ENCODE measurements around the gene PRR36.

PRR36 gene

DNA sequence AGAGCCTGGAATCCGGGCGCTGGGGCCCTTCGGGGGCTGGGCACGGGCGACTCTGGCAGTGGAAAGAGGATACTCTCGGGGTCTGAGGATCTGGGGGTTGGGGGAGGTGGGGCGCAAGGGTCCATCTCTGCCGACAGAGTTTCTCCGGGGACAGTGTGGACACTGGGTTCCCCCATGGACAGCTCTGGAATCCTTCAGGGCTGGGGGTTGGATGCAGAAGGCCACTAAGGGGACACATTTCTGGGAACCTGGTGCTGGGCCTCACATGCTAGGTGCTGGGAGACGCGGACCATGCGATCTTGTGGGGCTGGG lies 42.7 kb upstream of the PRR36 start:
- DNase-seq: no peak
- CTCF ChIA-PET: no interaction called here
- Mint-ChIP-seq H3K4me3 (peak overlapping the region; percentile 70), H3K9me3 (no peaks in the 10 kb centered on the region), H3K4me1 (peaks cover 37% of the 10 kb centered on the region), H3K27ac (no peak overlapping the region), H3K36me3 (peaks cover 14% of the 10 kb centered on the region), H3K27me3 (peaks cover 66% of the 10 kb centered on the region)

DNA sequence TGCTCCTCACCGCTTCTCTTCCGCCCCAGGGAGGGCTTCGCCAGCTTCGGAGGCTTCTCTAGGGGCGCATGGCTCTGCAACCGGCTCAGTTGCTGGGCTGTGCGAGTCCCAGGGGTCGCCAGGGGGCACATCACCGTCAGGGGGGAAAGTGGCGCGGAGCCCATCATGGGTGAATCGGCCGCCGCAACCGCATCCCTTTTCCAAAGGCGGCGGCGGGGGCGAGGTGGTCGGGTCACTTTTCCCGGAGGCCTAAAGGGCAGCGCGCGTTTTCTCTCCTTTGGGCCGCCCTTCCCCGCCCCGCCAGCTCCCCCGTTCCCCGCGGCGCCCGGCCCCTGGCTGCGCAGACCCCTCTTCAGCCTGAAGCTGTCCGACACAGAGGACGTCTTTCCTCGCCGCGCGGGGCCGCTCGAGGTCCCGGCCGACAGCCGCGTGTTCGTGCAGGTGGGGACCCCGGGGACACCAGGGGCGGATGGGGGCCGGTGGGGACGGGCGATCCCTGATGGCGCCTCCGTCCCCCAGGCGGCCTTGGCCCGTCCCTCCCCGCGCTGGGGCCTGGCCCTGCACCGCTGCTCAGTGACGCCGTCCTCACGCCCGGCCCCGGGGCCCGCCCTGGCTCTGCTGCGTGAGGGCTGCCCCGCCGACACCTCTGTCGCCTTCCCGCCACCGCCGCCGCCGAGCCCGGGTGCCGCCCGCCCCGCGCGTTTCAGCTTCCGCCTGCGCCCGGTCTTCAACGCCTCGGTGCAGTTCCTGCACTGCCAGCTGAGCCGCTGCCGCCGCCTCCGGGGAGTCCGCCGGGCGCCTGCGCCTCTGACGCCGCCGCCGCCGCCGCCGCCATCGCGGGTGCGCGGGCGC lies 42.1 kb upstream of the PRR36 start:
- Mint-ChIP-seq H3K27me3 (peaks cover 66% of the 10 kb centered on the region), H3K4me3 (peak overlapping the region; percentile 70), H3K27ac (no peak overlapping the region), H3K9me3 (no peaks in the 10 kb centered on the region), H3K36me3 (peaks cover 16% of the 10 kb centered on the region), H3K4me1 (peaks cover 32% of the 10 kb centered on the region)
- CTCF ChIA-PET: no interaction called here
- peak; percentile 77 for DNase-seq

- DNase-seq: no peak
- Mint-ChIP-seq H3K9me3 (no peaks in the 10 kb centered on the region), H3K4me1 (peaks cover 27% of the 10 kb centered on the region), H3K27ac (peak overlapping the region; percentile 19), H3K4me3 (peak overlapping the region; percentile 64), H3K27me3 (peaks cover 66% of the 10 kb centered on the region), H3K36me3 (peaks cover 22% of the 10 kb centered on the region)
- CTCF ChIA-PET: no interaction called here
These were observed 41.3 kb upstream of the PRR36 start for GRCh38 chr19:7915250-7916102.

DNA sequence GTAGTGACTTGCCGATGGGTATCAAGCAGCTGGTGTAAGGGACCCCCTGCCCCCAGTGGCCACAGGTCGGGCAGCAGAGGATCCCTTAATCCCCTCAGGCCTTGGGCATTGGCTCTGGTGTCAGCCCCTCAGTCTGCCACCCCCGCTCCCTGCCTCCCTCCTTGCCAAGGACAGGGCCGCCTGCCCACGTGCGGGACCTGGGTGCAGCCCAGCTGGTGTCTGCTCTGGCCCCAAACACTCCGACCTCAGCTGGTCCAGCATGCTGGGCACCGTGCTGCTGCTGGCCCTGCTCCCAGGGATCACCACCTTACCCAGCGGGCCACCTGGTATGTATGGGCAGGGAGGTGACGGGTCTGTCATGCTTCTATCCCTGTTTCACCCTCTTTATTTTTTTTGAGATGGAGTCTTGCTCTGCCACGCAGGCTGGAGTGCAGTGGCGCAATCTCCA lies 40.4 kb upstream of the PRR36 start, which contains the start of gene TGFBR3L:
TGFBR3L (plus strand) TSS at position 233 of the 448 bp plus-strand sequence.
- peaks cover 18% of the 10 kb centered on the region for H3K36me3 Mint-ChIP-seq
- H3K4me1 Mint-ChIP-seq: peaks cover 21% of the 10 kb centered on the region
- peaks cover 59% of the 10 kb centered on the region for H3K27me3 Mint-ChIP-seq
- H3K4me3 Mint-ChIP-seq: peak within 1 kb of the TSS; percentile 64
- CTCF ChIA-PET: no interaction called here
- H3K27ac Mint-ChIP-seq: peak within 1 kb of the TSS; percentile 19
- no peaks in the 10 kb centered on the region for H3K9me3 Mint-ChIP-seq
- DNase-seq: no peak

GRCh38 chr19:7914099-7914498 lies 39.9 kb upstream of the PRR36 start:
- peaks cover 19% of the 10 kb centered on the region for H3K4me1 Mint-ChIP-seq
- no peak overlapping the region for H3K27ac Mint-ChIP-seq
- no peak for DNase-seq
- no peak overlapping the region for H3K4me3 Mint-ChIP-seq
- H3K36me3 Mint-ChIP-seq: peaks cover 17% of the 10 kb centered on the region
- no peaks in the 10 kb centered on the region for H3K9me3 Mint-ChIP-seq
- peaks cover 54% of the 10 kb centered on the region for H3K27me3 Mint-ChIP-seq
- CTCF ChIA-PET: no interaction called here

DNA sequence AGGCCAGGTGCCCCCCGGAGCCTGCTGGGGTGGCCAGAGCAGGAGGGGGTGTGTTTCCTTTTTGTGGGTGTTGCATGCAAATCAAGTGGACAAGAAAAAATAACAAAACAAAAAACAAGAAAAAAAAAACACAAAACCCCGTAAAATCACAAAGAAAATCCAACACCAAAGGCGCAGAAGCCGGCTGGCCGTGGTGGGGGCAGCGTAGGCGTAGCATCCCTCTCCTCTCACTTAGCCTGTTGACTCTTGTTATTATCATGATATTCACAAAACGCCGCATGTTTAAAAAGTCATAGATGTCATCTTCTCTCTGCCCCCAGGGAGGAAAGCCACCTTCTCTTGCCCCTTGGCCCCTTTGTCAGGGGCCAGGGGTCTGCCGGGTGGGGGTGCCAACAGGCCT lies 39.5 kb upstream of the PRR36 start:
- H3K4me3 Mint-ChIP-seq: no peak overlapping the region
- peaks cover 17% of the 10 kb centered on the region for H3K36me3 Mint-ChIP-seq
- CTCF ChIA-PET: no interaction called here
- peaks cover 19% of the 10 kb centered on the region for H3K4me1 Mint-ChIP-seq
- peaks cover 49% of the 10 kb centered on the region for H3K27me3 Mint-ChIP-seq
- DNase-seq: no peak
- H3K9me3 Mint-ChIP-seq: no peaks in the 10 kb centered on the region
- no peak overlapping the region for H3K27ac Mint-ChIP-seq

GRCh38 chr19:7912697-7913564 lies 38.7 kb upstream of the PRR36 start:
- peaks cover 42% of the 10 kb centered on the region for H3K27me3 Mint-ChIP-seq
- H3K4me1 Mint-ChIP-seq: peaks cover 15% of the 10 kb centered on the region
- H3K36me3 Mint-ChIP-seq: peaks cover 17% of the 10 kb centered on the region
- CTCF ChIA-PET: no interaction called here
- H3K4me3 Mint-ChIP-seq: no peak overlapping the region
- H3K27ac Mint-ChIP-seq: peak overlapping the region; percentile 46
- no peaks in the 10 kb centered on the region for H3K9me3 Mint-ChIP-seq
- no peak for DNase-seq

DNA sequence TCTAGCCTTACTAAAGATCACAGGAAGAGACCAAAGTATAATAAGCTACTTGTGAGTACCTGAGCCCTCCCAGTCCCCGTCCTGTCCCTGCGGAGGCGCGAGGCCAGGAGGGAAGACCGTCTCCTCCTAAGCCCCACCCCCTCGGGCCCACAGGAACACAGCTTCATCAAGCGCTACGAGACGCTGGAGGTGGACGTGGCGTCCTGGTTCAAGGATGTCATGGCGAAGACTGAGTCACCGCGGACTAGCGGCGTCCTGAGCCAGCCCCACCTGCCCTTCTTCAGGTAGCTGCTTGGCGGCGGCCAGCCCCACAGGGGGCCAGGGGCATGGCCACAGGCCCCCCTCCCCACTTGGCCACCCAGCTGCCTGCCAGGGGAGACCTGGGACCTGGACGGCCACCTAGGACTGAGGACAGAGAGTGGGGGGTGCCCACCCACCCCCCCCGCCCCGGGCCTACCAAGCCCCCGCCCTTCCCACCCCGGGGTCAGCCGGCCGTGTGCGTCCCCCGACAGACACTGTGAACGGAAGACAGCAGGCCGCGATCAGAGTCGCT lies 38.0 kb upstream of the PRR36 start:
- Mint-ChIP-seq H3K4me1 (peaks cover 14% of the 10 kb centered on the region), H3K27ac (no peak overlapping the region), H3K9me3 (no peaks in the 10 kb centered on the region), H3K27me3 (peaks cover 35% of the 10 kb centered on the region), H3K4me3 (no peak overlapping the region), H3K36me3 (peaks cover 17% of the 10 kb centered on the region)
- no peak for DNase-seq
- CTCF ChIA-PET: no interaction called here

GRCh38 chr19:7911508-7912143 lies 37.4 kb upstream of the PRR36 start:
- H3K36me3 Mint-ChIP-seq: peaks cover 17% of the 10 kb centered on the region
- H3K27me3 Mint-ChIP-seq: peaks cover 29% of the 10 kb centered on the region
- no peak for DNase-seq
- CTCF ChIA-PET: no interaction called here
- H3K9me3 Mint-ChIP-seq: no peaks in the 10 kb centered on the region
- no peak overlapping the region for H3K4me3 Mint-ChIP-seq
- no peak overlapping the region for H3K27ac Mint-ChIP-seq
- H3K4me1 Mint-ChIP-seq: peaks cover 12% of the 10 kb centered on the region

DNA sequence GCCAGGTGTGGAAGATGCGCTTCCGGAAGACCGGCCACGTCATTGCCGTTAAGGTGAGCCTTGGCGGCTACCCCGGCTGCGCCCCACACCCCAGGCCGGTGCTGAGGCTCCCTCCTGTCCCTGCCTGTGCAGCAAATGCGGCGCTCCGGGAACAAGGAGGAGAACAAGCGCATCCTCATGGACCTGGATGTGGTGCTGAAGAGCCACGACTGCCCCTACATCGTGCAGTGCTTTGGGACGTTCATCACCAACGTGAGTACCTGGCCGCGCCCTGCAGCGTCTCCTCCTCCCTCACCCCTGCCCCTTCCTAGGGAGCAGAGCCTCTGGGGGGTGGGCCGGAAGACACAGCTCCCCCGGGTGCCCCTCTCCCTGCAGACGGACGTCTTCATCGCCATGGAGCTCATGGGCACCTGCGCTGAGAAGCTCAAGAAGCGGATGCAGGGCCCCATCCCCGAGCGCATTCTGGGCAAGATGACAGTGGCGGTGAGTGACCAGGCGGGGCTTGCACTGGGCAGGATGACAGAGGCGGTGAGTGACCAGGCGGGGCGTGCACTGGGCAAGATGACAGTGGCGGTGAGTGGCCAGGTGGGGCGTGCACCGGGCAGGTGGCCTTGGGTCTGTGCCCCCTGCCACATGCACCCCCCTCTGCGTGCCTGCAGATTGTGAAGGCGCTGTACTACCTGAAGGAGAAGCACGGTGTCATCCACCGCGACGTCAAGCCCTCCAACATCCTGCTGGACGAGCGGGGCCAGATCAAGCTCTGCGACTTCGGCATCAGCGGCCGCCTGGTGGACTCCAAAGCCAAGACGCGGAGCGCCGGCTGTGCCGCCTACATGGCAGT lies 36.4 kb upstream of the PRR36 start:
- DNase-seq: no peak
- CTCF ChIA-PET: no interaction called here
- H3K4me3 Mint-ChIP-seq: no peak overlapping the region
- no peaks in the 10 kb centered on the region for H3K9me3 Mint-ChIP-seq
- H3K36me3 Mint-ChIP-seq: peaks cover 20% of the 10 kb centered on the region
- H3K27me3 Mint-ChIP-seq: peaks cover 18% of the 10 kb centered on the region
- peaks cover 13% of the 10 kb centered on the region for H3K4me1 Mint-ChIP-seq
- H3K27ac Mint-ChIP-seq: no peak overlapping the region

DNA sequence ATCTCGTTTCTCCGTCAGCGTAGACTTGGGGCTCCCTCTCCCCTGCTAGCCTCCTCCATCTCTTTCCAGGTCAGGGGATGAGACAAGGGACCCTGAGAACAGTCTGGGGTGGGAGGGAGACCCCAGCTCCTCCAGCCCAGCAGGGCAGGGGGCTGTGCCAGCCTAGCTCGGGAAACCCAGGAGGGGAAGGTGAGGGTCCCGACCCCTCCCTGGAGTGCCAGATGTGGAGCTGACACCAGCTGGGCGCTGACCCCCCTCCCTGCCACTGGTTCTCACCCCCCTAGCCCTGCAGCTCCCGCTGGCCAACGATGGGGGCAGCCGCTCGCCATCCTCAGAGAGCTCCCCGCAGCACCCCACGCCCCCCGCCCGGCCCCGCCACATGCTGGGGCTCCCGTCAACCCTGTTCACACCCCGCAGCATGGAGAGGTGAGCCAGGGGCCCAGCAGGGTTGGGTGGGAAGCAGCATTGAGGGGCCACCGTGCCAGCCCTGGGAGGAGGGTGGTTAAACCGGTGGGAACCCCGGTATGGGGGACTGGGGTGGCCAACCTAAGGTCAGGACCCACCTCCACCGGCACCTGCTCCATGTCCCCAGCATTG lies 35.4 kb upstream of the PRR36 start:
- Mint-ChIP-seq H3K4me1 (peaks cover 21% of the 10 kb centered on the region), H3K27me3 (peaks cover 8% of the 10 kb centered on the region), H3K27ac (no peak overlapping the region), H3K9me3 (no peaks in the 10 kb centered on the region), H3K4me3 (no peak overlapping the region), H3K36me3 (peaks cover 26% of the 10 kb centered on the region)
- no peak for DNase-seq
- CTCF ChIA-PET: interaction anchor here (1.1 kb wide), 1 partner anchor 40 kb away, joined by 3 read pairs; no protein-coding TSS in a partner anchor

- peaks cover 22% of the 10 kb centered on the region for H3K4me1 Mint-ChIP-seq
- peaks cover 26% of the 10 kb centered on the region for H3K36me3 Mint-ChIP-seq
- H3K9me3 Mint-ChIP-seq: no peaks in the 10 kb centered on the region
- peaks cover 4% of the 10 kb centered on the region for H3K27me3 Mint-ChIP-seq
- no peak overlapping the region for H3K27ac Mint-ChIP-seq
- CTCF ChIA-PET: interaction anchor here (0.8 to 1.1 kb wide), 2 partner anchors 9 to 39 kb away, joined by 3 read pairs; no protein-coding TSS in a partner anchor
- no peak overlapping the region for H3K4me3 Mint-ChIP-seq
- no peak for DNase-seq
These were observed 34.7 kb upstream of the PRR36 start for GRCh38 chr19:7908742-7909461.
